HEK293T (cell line): ENCODE measurements around the gene DENND1B.
"Not testable (repeated sequence)": the region's sequence is repeated elsewhere in the genome, so short reads cannot be mapped to it uniquely, and the experiment has no call there.

Experiments used
- CTCF ChIA-PET: fragments of 350-600 bp; formaldehyde crosslinking; extraction: SDS; loops from one replicate; lab custom pipeline; 2021; ENCODE audit warnings: antibody characterized with exemption, inconsistent platforms; lab: Yijun Ruan, JAX
- POLR2A ChIA-PET: fragments of 350-600 bp; formaldehyde crosslinking; extraction: SDS; loops from one replicate; lab custom pipeline; 2020; ENCODE audit warnings: antibody characterized with exemption, inconsistent platforms; lab: Yijun Ruan, JAX
- DNase-seq: peaks from one replicate; pipeline ENCODE4 v3.0.0; 2012; ENCODE audit warnings: mixed read lengths; ENCODE audit errors: extremely low spot score
- ARNT ChIP-seq: fragments of 450-650 bp; IDR thresholded peaks from 2 replicates; pipeline ENCODE4 v1.6.1; 2017; ENCODE audit warnings: mild to moderate bottlenecking
- BHLHE40 ChIP-seq: fragments of 450-650 bp; IDR thresholded peaks from 2 replicates; pipeline ENCODE4 v1.6.1; 2016; ENCODE audit warnings: mild to moderate bottlenecking, moderate library complexity, borderline replicate concordance
- CTBP1 ChIP-seq: fragments of 450-650 bp; IDR thresholded peaks from 2 replicates; pipeline ENCODE4 v1.6.1; 2016; ENCODE audit warnings: borderline replicate concordance
- ELF4 ChIP-seq: fragments of 450-650 bp; IDR thresholded peaks from 2 replicates; pipeline ENCODE4 v1.6.1; 2017; ENCODE audit warnings: antibody characterized with exemption
- FOXA1 ChIP-seq: fragments of 450-650 bp; IDR thresholded peaks from 2 replicates; pipeline ENCODE4 v1.6.1; 2016; ENCODE audit warnings: mild to moderate bottlenecking
- FOXK2 ChIP-seq: fragments of 450-650 bp; IDR thresholded peaks from 2 replicates; pipeline ENCODE4 v1.6.1; 2016; ENCODE audit warnings: mild to moderate bottlenecking
- FOXM1 ChIP-seq: fragments of 450-650 bp; IDR thresholded peaks from 2 replicates; pipeline ENCODE4 v1.6.1; 2017; ENCODE audit warnings: mild to moderate bottlenecking, borderline replicate concordance
- HDGF ChIP-seq: fragments of 450-650 bp; IDR thresholded peaks from 2 replicates; pipeline ENCODE4 v1.6.1; 2017; ENCODE audit warnings: antibody characterized with exemption, borderline replicate concordance
- L3MBTL2 ChIP-seq: fragments of 450-650 bp; conservative IDR thresholded peaks from 2 replicates; pipeline ENCODE4 v1.6.1; 2016; ENCODE audit warnings: mild to moderate bottlenecking
- LEF1 ChIP-seq: fragments of 450-650 bp; IDR thresholded peaks from 2 replicates; pipeline ENCODE4 v1.6.1; 2017; ENCODE audit warnings: mild to moderate bottlenecking, borderline replicate concordance
- NFRKB ChIP-seq: fragments of 450-650 bp; IDR thresholded peaks from 2 replicates; pipeline ENCODE4 v1.6.1; 2016; ENCODE audit warnings: mild to moderate bottlenecking, moderate library complexity
- SP1 ChIP-seq: fragments of 450-650 bp; IDR thresholded peaks from 2 replicates; pipeline ENCODE4 v1.6.1; 2017
- SUZ12 ChIP-seq: fragments of 450-650 bp; IDR thresholded peaks from 2 replicates; pipeline ENCODE4 v1.6.1; 2016; ENCODE audit warnings: mild to moderate bottlenecking
- TARDBP ChIP-seq: fragments of 450-650 bp; IDR thresholded peaks from 2 replicates; pipeline ENCODE4 v1.6.1; 2016
- ZNF384 ChIP-seq: fragments of 450-650 bp; IDR thresholded peaks from 2 replicates; pipeline ENCODE4 v1.6.1; 2016
- TF ChIP-seq, protein P1 (sequence below): fragments of 450-650 bp; IDR thresholded peaks from 2 replicates; pipeline ENCODE4 v1.6.1; 2016

The DENND1B gene

DNA sequence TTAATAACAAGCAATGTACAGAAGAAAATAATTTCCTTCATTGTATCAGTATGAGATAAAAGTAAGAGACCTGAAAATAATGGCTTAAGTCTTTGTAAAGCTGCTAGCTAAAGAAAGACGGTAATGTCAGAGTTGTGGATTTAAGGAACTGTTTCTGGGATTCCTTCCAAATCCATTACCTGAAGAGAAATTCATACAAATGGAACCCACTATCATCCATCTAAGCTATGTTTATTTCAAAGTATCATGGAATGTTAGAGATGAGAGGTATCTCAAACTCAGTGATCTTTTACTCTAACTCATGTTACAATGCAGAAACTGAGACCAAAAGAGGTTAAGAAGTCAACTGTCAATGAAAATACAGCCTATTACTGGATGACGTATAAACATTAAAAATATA lies 197.7 kb downstream of the DENND1B start:
- CTCF ChIA-PET = no interaction called here
- TF ChIP-seq SP1 (no peak), TARDBP (no peak)
- POLR2A ChIA-PET = no interaction called here
- no peak for DNase-seq

DNA sequence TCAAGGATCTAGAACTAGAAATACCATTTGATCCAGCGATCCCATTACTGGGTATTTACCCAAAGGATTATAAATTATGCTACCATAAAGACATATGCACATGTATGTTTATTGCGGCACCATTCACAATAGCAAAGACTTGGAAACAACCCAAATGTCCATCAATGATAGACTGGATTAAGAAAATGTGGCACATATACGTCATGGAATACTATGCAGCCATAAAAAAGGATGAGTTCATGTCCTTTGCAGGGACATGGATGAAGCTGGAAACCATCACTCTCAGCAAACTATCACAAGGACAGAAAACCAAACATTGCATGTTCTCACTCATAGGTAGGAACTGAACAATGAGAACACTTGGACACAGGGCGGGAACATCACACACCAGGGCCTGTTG lies 199.7 kb downstream of the DENND1B start:
- CTCF ChIA-PET, DNase-seq, POLR2A ChIA-PET: not testable (repeated sequence)

GRCh38 chr1:197572169-197572568 lies 203.1 kb downstream of the DENND1B start:
- ChIA-PET POLR2A (no interaction called here), CTCF (no interaction called here)
- DNase-seq = no peak
- TF ChIP-seq ELF4 (no peak), LEF1 (no peak), ZNF384 (no peak), ARNT (no peak)

DNA sequence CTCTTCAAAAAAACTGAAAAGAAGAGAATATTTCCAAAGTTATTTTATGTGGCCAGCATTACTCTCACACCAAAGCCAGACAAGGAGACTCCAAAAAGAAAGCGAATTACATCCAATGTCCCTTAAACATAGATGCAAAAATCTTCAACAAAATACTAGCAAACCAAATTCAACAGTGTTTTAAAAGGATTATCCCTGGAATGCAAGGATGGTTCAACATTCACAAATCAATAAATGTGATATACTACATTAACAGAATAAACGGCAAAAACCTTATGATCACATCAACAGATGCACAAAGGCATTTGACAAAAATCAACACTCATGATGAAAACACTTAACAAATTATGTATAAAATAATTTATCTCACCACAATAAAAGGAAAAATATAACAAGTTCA lies 207.8 kb downstream of the DENND1B start:
- DNase-seq = no peak
- ChIA-PET POLR2A (no interaction called here), CTCF (no interaction called here)
- no peak for TF ChIP-seq FOXA1
- no peak for TF ChIP-seq BHLHE40
- TF ChIP-seq FOXM1 = no peak
- TF ChIP-seq SP1 = no peak
- no peak for TF ChIP-seq ELF4
- TF ChIP-seq FOXK2 = no peak
- no peak for TF ChIP-seq SUZ12
- TF ChIP-seq NFRKB = no peak
- no peak for TF ChIP-seq L3MBTL2
- TF ChIP-seq, protein P1, sequence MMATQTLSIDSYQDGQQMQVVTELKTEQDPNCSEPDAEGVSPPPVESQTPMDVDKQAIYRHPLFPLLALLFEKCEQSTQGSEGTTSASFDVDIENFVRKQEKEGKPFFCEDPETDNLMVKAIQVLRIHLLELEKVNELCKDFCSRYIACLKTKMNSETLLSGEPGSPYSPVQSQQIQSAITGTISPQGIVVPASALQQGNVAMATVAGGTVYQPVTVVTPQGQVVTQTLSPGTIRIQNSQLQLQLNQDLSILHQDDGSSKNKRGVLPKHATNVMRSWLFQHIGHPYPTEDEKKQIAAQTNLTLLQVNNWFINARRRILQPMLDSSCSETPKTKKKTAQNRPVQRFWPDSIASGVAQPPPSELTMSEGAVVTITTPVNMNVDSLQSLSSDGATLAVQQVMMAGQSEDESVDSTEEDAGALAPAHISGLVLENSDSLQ = no peak
- TF ChIP-seq TARDBP = no peak
- no peak for TF ChIP-seq LEF1
- no peak for TF ChIP-seq ARNT
- no peak for TF ChIP-seq CTBP1
- TF ChIP-seq ZNF384 = no peak
- no peak for TF ChIP-seq HDGF

DNA sequence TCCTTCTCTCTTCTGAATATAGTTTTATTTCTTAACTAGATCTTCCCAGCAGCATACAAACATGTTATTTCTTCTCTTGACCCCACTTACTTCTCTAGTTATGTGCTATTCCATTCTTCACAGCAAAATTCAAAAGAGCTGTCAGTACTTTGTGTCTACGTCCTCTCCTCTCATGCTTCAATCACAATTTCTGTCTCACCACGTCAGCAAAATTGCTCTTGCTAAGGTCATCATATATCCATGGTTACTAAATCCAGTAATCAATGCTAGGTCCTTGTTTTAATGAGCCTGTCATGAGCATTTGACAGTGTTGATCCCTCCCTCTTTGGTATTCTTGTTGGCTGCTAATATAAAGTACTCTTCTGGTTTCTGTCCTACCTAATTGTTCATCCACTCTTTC lies 214.2 kb downstream of the DENND1B start:
- DNase-seq = no peak
- CTCF ChIA-PET = no interaction called here
- no peak for TF ChIP-seq BHLHE40
- TF ChIP-seq HDGF = no peak
- no peak for TF ChIP-seq SP1
- TF ChIP-seq, protein P1 = no peak
- no peak for TF ChIP-seq FOXM1
- TF ChIP-seq CTBP1 = no peak
- no peak for TF ChIP-seq L3MBTL2
- no peak for TF ChIP-seq ZNF384
- TF ChIP-seq ELF4 = no peak
- no peak for TF ChIP-seq SUZ12
- TF ChIP-seq LEF1 = no peak
- no peak for TF ChIP-seq TARDBP
- POLR2A ChIA-PET = no interaction called here

GRCh38 chr1:197559655-197560054 lies 215.6 kb downstream of the DENND1B start:
- TF ChIP-seq ZNF384 (no peak), ELF4 (no peak), FOXK2 (no peak), SUZ12 (no peak), CTBP1 (no peak), SP1 (no peak), FOXA1 (no peak), HDGF (no peak), ARNT (no peak), LEF1 (no peak), BHLHE40 (no peak), NFRKB (no peak), L3MBTL2 (no peak), FOXM1 (no peak), TARDBP (no peak)
- TF ChIP-seq, protein P1 = no peak
- no peak for DNase-seq
- ChIA-PET POLR2A (no interaction called here), CTCF (no interaction called here)

DNA sequence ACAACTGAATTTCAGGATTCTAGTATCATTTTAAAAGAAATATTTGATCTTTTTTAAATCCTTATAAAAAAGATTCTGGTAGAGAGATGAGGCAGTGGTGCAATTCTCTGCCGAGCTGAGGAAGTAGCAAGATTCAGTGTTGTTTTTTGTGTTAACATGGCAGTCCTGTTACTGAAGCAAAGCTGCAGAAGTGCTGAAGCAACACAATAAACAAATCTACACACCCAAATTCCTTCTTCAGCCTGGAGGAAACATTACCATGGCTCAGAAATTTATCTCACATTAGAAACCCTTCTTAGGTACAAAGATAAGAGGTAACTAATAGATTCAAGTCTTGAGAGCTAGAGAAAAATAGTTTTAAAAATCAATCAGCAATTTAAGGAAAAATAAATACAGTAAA lies 216.0 kb downstream of the DENND1B start:
- DNase-seq = no peak
- TF ChIP-seq FOXM1 (no peak), FOXK2 (no peak), HDGF (no peak), ELF4 (no peak), ZNF384 (no peak), CTBP1 (no peak), L3MBTL2 (no peak), TARDBP (no peak), LEF1 (no peak), FOXA1 (no peak), BHLHE40 (no peak), SUZ12 (no peak), NFRKB (no peak)
- TF ChIP-seq, protein P1 = no peak
- ChIA-PET CTCF (no interaction called here), POLR2A (no interaction called here)
